Duodenal mucosa (tissue), 2 donors: ENCODE results near the gene GRIP1.

Experiments
- H3K27ac ChIP-seq: one replicate; pipeline ENCODE4 v1.7.0; 2013; ENCODE audit warnings: low read depth, low read length
- H3K27me3 ChIP-seq, 2 donors: one replicate each; pipeline ENCODE4 v1.7.0; 2013; ENCODE audit warnings: low read length in 2 of 2, control low read depth in 1 of 2; ENCODE audit not compliant: insufficient read depth in 2 of 2, control insufficient read depth in 1 of 2
- H3K36me3 ChIP-seq, 2 donors: one replicate each; pipeline ENCODE4 v1.7.0; 2013; ENCODE audit warnings: low read length in 2 of 2, control low read depth in 1 of 2; ENCODE audit not compliant: insufficient read depth in 2 of 2, control insufficient read depth in 1 of 2
- H3K4me1 ChIP-seq, 2 donors: one replicate each; pipeline ENCODE4 v1.7.0; 2013; ENCODE audit warnings: low read length in 2 of 2, control low read depth in 1 of 2; ENCODE audit not compliant: insufficient read depth in 2 of 2, control insufficient read depth in 1 of 2
- H3K4me3 ChIP-seq, 2 donors: one replicate each; pipeline ENCODE4 v1.7.0; 2013; ENCODE audit warnings: low read length in 2 of 2, low read depth in 1 of 2
- H3K9ac ChIP-seq, 2 donors: one replicate each; pipeline ENCODE4 v1.7.0; 2013; ENCODE audit warnings: low read length in 2 of 2, low read depth in 1 of 2
- H3K9me3 ChIP-seq, 2 donors: one replicate each; pipeline ENCODE4 v1.7.0; 2013; ENCODE audit warnings: low read length in 2 of 2, control low read depth in 1 of 2; ENCODE audit not compliant: control insufficient read depth in 1 of 2

GRIP1 gene

DNA sequence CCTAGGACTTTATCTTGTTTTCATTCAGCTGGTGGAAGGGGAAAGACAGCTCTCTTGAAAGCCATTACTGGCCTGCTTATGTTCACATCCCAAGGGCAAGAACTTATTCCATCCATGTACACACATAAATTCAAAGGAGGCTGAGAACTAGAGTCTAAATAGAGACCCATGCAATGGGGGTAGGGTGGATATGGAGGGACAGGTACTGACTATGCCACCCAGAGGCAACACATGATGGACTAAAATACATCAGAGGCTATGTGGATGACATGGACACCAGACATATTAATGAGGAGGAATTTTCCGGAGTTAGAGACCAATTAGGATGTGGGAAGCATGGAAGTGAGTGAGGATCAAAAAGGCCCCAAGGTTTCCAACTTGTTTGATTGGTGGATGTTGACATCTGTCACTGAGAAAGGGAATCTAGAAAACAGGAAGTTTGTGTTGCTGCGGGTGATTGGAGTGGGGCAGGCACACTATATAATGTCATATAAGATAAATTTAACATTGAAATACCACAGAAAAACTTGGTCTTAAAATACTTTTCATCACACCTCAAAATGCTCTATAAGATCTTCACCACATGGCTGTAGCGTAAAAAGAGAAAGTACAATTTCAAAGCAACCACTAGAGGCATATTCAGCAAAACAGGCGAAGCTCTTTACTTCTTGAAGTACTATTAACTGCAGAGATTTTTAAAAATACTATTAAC is 130.4 kb downstream of the GRIP1 start:
- Histone ChIP-seq H3K4me1 (no peaks in the 10 kb centered on the region), H3K9me3 (no peaks in the 10 kb centered on the region), H3K27ac (no peak overlapping the region), H3K36me3 (no peaks in the 10 kb centered on the region), H3K4me3 (no peak overlapping the region), H3K27me3 (no peaks in the 10 kb centered on the region), H3K9ac (no peak overlapping the region)

DNA sequence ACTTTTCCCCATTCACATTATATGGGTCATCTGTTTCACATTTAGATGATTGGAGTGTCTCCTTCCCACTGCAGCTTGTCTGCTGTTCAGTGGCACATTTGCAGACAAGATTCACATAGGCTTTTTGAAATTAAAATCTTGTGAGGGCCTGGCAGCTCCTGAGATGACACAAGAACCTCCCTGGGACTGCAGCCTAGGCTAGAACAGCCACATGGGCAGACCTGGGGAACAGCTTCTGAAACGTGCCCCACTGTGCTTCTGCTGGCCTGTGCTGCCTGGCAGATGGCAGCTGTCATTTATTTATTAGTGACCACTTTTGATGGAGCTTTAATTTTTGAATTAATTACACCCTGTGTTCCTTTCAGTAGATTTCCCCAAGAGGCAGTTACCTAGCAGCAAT is 137.4 kb downstream of the GRIP1 start:
- Histone ChIP-seq H3K27me3 (no peaks in the 10 kb centered on the region), H3K4me1 (no peaks in the 10 kb centered on the region), H3K4me3 (no peak overlapping the region), H3K9ac (no peak overlapping the region), H3K9me3 (no peaks in the 10 kb centered on the region), H3K27ac (no peak overlapping the region), H3K36me3 (no peaks in the 10 kb centered on the region)

- no peaks in the 10 kb centered on the region for H3K9me3 ChIP-seq
- no peak overlapping the region for H3K4me3 ChIP-seq
- H3K4me1 ChIP-seq = no peaks in the 10 kb centered on the region
- no peak overlapping the region for H3K27ac ChIP-seq
- H3K36me3 ChIP-seq = no peaks in the 10 kb centered on the region
- H3K9ac ChIP-seq = no peak overlapping the region
- no peaks in the 10 kb centered on the region for H3K27me3 ChIP-seq
Measured at GRCh38 chr12:66539431-66539830, 139.4 kb downstream of the GRIP1 start.

DNA sequence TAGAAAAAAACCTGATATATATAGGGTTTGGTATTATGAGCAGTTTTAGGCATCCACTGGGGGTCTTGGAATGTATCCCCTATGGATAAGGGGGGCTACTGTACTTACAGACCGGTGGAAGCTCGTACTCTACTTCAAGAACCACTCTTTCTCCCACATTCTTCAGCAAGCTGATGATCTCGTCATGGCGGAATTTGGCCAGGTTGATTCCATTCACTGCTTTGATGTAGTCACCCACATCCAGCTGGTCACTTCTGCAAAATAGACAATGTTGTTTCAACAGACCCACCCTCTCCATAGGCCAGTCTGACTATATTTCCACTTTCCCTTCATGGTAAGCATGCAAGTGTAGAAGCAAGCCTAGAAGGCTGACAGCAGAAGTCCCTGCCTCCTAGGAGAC is 139.9 kb downstream of the GRIP1 start:
- no peaks in the 10 kb centered on the region for H3K9me3 ChIP-seq
- no peaks in the 10 kb centered on the region for H3K27me3 ChIP-seq
- no peak overlapping the region for H3K4me3 ChIP-seq
- no peaks in the 10 kb centered on the region for H3K36me3 ChIP-seq
- H3K9ac ChIP-seq = no peak overlapping the region
- no peak overlapping the region for H3K27ac ChIP-seq
- H3K4me1 ChIP-seq = no peaks in the 10 kb centered on the region

DNA sequence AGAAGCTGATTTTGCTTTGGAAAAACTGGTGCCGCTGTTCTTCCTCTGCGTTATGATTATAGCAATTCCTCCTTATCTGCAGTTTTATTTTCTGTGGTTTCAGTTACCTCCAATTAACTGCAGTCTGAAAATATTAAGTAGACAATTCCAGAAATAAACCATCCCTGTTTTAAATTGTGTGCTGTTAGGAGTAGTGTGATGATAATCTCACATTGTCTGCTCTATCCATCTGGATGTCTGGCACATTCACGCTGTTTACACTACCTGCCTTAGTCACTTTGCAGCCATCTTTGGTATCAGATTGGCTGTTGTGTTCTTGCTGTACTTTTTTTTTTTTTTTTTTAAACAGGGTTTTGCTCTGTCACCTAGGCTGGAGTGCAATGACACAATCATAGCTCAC is 141.0 kb downstream of the GRIP1 start:
- no peaks in the 10 kb centered on the region for H3K9me3 ChIP-seq
- H3K27me3 ChIP-seq = no peaks in the 10 kb centered on the region
- no peaks in the 10 kb centered on the region for H3K4me1 ChIP-seq
- no peaks in the 10 kb centered on the region for H3K36me3 ChIP-seq
- H3K4me3 ChIP-seq = no peak overlapping the region
- H3K27ac ChIP-seq = no peak overlapping the region
- no peak overlapping the region for H3K9ac ChIP-seq

GRCh38 chr12:66533767-66534166 is 145.1 kb downstream of the GRIP1 start:
- no peak overlapping the region for H3K4me3 ChIP-seq
- no peaks in the 10 kb centered on the region for H3K9me3 ChIP-seq
- no peaks in the 10 kb centered on the region for H3K36me3 ChIP-seq
- no peak overlapping the region for H3K9ac ChIP-seq
- H3K27me3 ChIP-seq = no peaks in the 10 kb centered on the region
- H3K4me1 ChIP-seq = no peaks in the 10 kb centered on the region
- no peak overlapping the region for H3K27ac ChIP-seq

DNA sequence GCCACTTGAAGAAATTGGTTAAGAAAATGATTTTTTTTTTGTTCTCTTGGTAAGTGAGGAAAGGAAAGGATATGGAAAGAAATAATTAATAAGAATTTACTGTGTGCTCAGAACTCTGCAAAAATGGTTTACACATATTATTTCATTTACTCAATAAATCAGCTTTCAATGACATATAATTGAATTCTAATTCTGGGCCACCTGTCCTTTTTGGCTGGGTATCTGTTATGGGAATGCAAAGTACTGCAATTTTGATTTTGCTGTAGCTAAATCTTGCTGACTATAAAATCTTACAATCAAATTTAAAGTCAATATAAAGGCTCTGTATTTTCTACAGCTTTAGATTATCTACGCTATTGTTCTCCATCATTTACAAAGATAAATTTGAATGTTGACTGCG is 147.1 kb downstream of the GRIP1 start:
- Histone ChIP-seq H3K36me3 (no peaks in the 10 kb centered on the region), H3K9me3 (no peaks in the 10 kb centered on the region), H3K27me3 (no peaks in the 10 kb centered on the region), H3K27ac (no peak overlapping the region), H3K4me1 (no peaks in the 10 kb centered on the region), H3K9ac (no peak overlapping the region), H3K4me3 (no peak overlapping the region)

DNA sequence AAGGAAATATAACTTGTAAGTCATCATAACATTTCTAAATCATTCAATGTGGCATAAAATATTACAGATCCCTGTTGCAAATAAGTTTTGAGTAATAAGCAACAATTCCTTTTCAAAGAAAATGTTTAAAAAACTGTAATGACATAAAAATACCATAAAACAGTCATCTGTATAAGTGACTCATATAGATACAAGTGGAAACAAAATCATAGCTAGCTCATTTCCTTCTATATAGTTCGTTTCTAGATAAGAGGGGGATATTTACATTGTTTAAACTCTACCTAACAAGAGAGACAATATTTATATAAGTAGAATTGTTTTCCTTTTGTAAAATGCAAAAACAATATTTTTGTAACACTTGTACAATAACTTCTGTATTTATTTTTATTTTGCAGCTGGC is 148.9 kb downstream of the GRIP1 start:
- Histone ChIP-seq H3K36me3 (no peaks in the 10 kb centered on the region), H3K27ac (no peak overlapping the region), H3K9ac (no peak overlapping the region), H3K9me3 (no peaks in the 10 kb centered on the region), H3K4me1 (no peaks in the 10 kb centered on the region), H3K4me3 (no peak overlapping the region), H3K27me3 (no peaks in the 10 kb centered on the region)

DNA sequence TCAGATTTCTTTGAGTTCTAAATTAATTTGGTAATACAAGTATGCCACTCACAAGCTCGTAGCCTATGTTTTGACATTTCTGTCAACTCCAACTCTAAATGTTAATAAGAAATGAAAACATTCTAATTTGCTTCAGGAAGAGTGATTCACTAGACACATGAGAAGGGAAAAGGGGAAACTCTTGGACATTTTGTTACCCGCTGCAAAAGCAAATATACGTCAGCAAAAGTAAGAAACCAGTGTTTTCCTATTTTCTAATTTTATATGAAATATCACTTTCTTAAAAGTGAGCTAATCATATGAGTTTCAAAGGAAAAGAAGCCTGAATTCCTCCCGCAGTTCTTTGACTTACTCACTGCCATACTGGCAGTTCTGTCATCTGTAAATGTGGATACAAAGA is 162.3 kb downstream of the GRIP1 start:
- no peaks in the 10 kb centered on the region for H3K36me3 ChIP-seq
- H3K9me3 ChIP-seq = no peaks in the 10 kb centered on the region
- H3K27ac ChIP-seq = no peak overlapping the region
- no peak overlapping the region for H3K9ac ChIP-seq
- H3K4me1 ChIP-seq = no peaks in the 10 kb centered on the region
- no peaks in the 10 kb centered on the region for H3K27me3 ChIP-seq
- no peak overlapping the region for H3K4me3 ChIP-seq

DNA sequence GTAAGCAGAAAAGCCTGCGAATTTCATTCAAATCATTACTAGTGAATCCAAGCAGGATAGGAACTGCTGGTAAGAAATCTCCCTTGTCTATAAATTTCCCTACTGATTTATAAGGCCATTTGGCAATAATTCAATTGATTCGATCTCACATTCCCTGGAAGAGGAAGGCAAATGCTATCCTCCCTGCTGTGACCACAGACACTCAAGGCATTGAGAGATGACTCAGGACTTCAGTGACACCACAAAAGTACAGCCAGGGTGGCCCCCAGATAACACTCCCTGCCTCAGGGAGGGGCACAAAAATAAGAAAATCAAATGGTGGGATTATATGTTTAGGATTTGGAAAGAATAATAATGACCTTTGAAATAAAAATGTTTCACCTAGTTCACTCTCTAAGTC is 162.7 kb downstream of the GRIP1 start:
- Histone ChIP-seq H3K4me1 (no peaks in the 10 kb centered on the region), H3K9ac (no peak overlapping the region), H3K27me3 (no peaks in the 10 kb centered on the region), H3K36me3 (no peaks in the 10 kb centered on the region), H3K9me3 (no peaks in the 10 kb centered on the region), H3K4me3 (no peak overlapping the region), H3K27ac (no peak overlapping the region)

- Histone ChIP-seq H3K9ac (no peak overlapping the region), H3K4me1 (no peaks in the 10 kb centered on the region), H3K27ac (no peak overlapping the region), H3K9me3 (no peaks in the 10 kb centered on the region), H3K36me3 (no peaks in the 10 kb centered on the region), H3K27me3 (no peaks in the 10 kb centered on the region), H3K4me3 (no peak overlapping the region)
Measured at GRCh38 chr12:66514581-66514980, 164.3 kb downstream of the GRIP1 start.
